Osteoblast (primary cell): ENCODE data around the gene NPIPA8. TPM values are rescaled to one million over a fixed set of nuclear protein-coding genes. Genes with fewer than 3 reads are reported as not detected.
"Not testable (repeated sequence)": the region's sequence is repeated elsewhere in the genome, so short reads cannot be mapped to it uniquely, and the experiment has no call there.

Experiments
- DNase-seq: peaks from one replicate; pipeline ENCODE4 v3.0.0; 2011; ENCODE audit warnings: low spot score, mixed read lengths; ENCODE audit not compliant: insufficient read length; ENCODE audit errors: missing footprints
- H2AFZ ChIP-seq: 2 replicates; pipeline ENCODE4 v1.6.0; 2011; ENCODE audit warnings: mild to moderate bottlenecking, low read length
- H3K27ac ChIP-seq: 2 replicates; pipeline ENCODE4 v1.5.1; 2011; ENCODE audit warnings: mild to moderate bottlenecking, low read depth, low read length, moderate library complexity
- H3K27me3 ChIP-seq: 2 replicates; pipeline ENCODE4 v1.6.0; 2012; ENCODE audit warnings: mild to moderate bottlenecking, control low read depth, inconsistent platforms, low read length, moderate library complexity; ENCODE audit not compliant: insufficient read depth
- H3K36me3 ChIP-seq: 2 replicates; pipeline ENCODE4 v1.5.1; 2011; ENCODE audit warnings: mild to moderate bottlenecking, low read length, control low read depth, moderate library complexity; ENCODE audit not compliant: insufficient read depth
- H3K4me1 ChIP-seq: 2 replicates; pipeline ENCODE4 v1.5.1; 2011; ENCODE audit warnings: mild to moderate bottlenecking, low read length, control low read depth, moderate library complexity; ENCODE audit not compliant: insufficient read depth
- H3K4me2 ChIP-seq: 2 replicates; pipeline ENCODE4 v1.6.0; 2011; ENCODE audit warnings: mild to moderate bottlenecking, low read length; ENCODE audit not compliant: insufficient read depth
- H3K4me3 ChIP-seq: fragments of 200-600 bp; sonication (generic); 3 replicates; pipeline ENCODE4 v1.5.1; 2012; ENCODE audit warnings: mild to moderate bottlenecking, low read length, inconsistent platforms; ENCODE audit not compliant: insufficient read depth
- H3K79me2 ChIP-seq: 2 replicates; pipeline ENCODE4 v1.6.0; 2012; ENCODE audit warnings: mild to moderate bottlenecking, low read length, control low read depth, inconsistent platforms; ENCODE audit not compliant: insufficient read depth
- H3K9me3 ChIP-seq: 2 replicates; pipeline ENCODE4 v1.5.1; 2011; ENCODE audit warnings: low read depth, low read length, control low read depth
- H4K20me1 ChIP-seq: 2 replicates; pipeline ENCODE4 v1.6.0; 2012; ENCODE audit warnings: mild to moderate bottlenecking, low read length, control low read depth; ENCODE audit not compliant: insufficient read depth
- total RNA-seq: library from RNA; depleted of rRNA; stranded (reverse); fragments of >200 nt; gene quantifications from 2 replicates; pipeline ENCODE4 v1.2.3, GENCODE V29; 2012

Gene NPIPA8
- not detected in 2 replicates for total RNA-seq

DNA sequence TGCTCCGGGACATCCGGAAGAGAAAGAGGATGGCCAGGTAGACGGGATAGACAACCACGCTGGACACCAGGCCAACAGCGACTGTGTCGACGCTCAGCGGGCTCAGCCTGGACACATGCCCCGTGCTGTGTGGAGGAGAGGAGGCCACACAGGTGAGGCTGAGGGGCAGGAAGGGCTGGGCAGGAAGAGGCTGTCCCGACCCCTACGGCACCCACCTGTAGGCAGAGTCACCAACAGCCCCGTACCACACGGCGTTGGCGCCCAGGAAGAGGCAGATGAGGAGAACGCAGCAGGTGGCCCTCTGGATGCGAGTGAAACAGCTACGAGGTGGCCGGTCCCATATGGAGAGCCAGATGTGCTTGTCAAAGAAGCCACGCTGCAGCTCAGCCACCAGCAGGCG lies at the start of gene NPIPA8:
Gene NPIPA8, minus strand, starts transcription at position 101 of the 400 bp plus-strand sequence. CDS start 4,074 bp downstream, outside the sequence.
- not testable (repeated sequence) for H3K4me2 ChIP-seq, H3K27ac ChIP-seq, H3K27me3 ChIP-seq, H4K20me1 ChIP-seq, H3K36me3 ChIP-seq, H3K4me1 ChIP-seq, H3K79me2 ChIP-seq, H2AFZ ChIP-seq, H3K9me3 ChIP-seq, DNase-seq, H3K4me3 ChIP-seq

DNA sequence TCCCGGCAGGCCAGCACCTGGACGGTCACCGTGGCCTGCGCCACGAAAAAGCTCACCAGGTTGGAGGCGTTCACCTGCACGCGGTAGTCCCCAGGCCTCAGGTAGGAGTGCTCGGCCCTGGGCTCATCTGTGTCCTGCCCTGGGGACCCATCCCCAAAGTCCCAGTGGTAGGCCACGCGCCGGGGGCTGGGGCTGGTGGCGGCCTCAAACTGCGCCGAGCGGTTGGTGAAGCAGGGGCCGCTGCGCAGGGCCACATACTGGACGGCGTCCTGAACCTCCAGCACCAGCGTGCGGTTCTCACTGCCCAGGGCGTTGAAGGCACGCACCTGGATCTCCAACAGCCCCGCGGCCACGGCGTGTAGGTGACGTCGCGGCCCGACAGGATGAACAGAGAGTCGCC lies 48.7 kb upstream of the NPIPA8 start:
- not testable (repeated sequence) for H3K4me2 ChIP-seq, H4K20me1 ChIP-seq, H3K9me3 ChIP-seq, DNase-seq, H3K27ac ChIP-seq, H3K4me1 ChIP-seq, H3K36me3 ChIP-seq, H3K27me3 ChIP-seq, H3K4me3 ChIP-seq, H3K79me2 ChIP-seq, H2AFZ ChIP-seq

DNA sequence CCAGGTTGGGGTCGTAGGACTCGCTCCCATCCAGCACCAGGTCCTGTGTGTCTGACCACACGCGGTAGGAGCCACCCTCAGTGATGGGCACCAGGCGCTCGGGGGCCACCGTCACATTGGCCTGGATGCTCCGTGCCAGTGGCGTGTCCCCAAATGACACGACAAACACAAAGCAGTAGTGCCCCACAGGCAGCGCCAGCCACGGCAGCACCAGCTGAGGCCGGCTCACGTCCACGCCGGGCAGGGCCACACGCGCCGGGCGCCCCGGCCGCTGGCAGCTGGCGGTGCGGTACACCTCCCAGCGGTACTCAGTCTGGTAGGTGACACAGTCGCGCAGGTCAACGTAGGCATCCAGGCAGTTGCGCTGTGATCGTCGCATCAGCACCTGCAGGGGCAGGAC lies 48.3 kb upstream of the NPIPA8 start:
- H3K27me3 ChIP-seq, H3K36me3 ChIP-seq, H3K4me3 ChIP-seq, H3K27ac ChIP-seq, DNase-seq, H4K20me1 ChIP-seq, H3K9me3 ChIP-seq, H3K79me2 ChIP-seq, H3K4me1 ChIP-seq, H2AFZ ChIP-seq, H3K4me2 ChIP-seq: not testable (repeated sequence)

DNA sequence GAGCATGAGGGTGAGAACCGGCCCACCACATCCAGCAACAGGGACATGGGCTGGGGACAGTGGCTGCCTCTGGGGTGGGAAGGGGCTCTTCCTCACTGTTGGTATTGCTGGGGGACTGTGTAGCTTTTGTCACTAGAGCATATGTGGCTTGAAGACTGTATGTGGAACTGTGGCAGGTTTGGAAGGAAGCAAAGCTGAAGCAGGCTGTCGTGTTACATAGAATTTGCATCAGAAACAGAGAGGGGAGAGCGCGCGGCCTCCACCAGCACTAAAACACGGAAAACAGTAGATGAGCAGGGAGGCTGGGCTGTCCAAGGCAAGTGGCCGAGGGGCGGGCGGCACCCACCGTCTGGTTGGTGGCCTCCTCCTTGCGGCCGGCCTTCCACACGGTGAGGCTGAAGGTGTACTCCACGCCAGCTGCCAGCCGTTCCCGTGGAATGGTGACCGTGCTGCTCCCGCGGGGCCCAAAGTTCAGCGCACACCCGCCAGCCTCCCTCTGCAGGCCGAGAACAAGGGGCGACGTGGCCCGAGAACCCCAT lies 47.6 kb upstream of the NPIPA8 start:
- H3K79me2 ChIP-seq, H3K4me1 ChIP-seq, H4K20me1 ChIP-seq, DNase-seq, H3K4me3 ChIP-seq, H3K27ac ChIP-seq, H3K4me2 ChIP-seq, H3K36me3 ChIP-seq, H3K27me3 ChIP-seq, H2AFZ ChIP-seq, H3K9me3 ChIP-seq: not testable (repeated sequence)

DNA sequence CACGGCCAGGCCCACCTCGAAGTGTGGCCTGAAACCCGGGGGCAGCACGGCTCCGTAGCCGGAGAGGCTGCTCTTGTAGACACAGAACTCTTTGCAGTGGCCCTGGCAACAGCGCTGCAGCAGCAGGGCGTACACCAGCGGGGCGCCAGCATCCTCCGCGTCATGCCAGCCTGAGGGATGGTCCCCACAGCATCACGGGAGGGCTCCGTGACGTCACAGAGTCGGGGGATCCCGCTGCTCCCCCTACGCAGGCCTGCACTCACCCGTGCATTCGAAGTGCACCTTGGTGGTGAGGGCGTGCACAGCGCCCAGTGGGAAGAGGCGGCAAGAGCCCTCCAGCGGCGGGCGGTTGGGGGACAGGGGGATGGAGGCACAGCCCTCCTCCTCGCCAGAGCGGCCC lies 46.2 kb upstream of the NPIPA8 start:
- not testable (repeated sequence) for H3K4me3 ChIP-seq, H3K4me2 ChIP-seq, H4K20me1 ChIP-seq, H3K27me3 ChIP-seq, H2AFZ ChIP-seq, H3K36me3 ChIP-seq, DNase-seq, H3K9me3 ChIP-seq, H3K4me1 ChIP-seq, H3K79me2 ChIP-seq, H3K27ac ChIP-seq

DNA sequence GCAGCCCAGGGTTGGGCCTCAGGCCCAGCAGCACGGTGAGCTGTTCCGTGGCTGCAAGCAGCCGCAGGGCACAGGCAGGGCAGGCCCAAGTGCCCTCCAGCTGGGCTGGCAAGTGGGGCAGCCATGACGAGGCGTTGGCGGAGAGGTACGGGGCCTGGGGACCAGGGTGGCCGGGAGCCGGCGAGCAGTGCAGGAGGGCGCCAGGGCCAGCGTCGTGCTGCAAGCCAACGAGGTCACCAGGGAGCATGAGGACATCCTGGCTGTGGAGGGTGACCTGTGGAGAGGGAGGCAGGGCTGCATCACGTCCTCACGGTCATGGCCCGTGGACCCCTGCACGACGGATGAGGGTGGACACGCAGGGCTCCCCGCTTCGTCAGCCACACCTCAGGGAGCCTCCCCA lies 11.2 kb upstream of the NPIPA8 start:
- not testable (repeated sequence) for H3K36me3 ChIP-seq, H3K27me3 ChIP-seq, H3K4me1 ChIP-seq, H3K79me2 ChIP-seq, DNase-seq, H3K4me2 ChIP-seq, H4K20me1 ChIP-seq, H3K9me3 ChIP-seq, H3K4me3 ChIP-seq, H3K27ac ChIP-seq, H2AFZ ChIP-seq

DNA sequence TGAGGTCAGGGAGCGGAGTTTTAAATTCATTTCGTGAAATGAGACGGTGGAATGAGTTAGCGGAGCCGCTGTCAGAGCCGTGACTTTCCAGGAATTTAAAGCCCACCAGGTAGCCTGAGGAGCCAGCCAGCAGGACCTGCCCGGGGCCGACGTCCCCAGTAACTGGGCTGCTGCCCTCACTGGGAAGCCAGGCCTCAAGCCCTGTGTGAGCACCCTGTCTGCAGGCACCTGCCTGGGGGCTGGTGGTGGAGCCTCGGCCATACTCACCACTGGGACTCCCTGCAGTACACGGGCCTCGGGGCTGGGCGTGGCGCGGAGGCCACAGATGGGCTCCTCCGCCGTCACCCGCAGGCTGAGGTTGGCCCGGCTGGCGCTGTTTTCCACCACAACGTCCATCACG lies 10.5 kb upstream of the NPIPA8 start:
- DNase-seq, H3K27me3 ChIP-seq, H3K4me3 ChIP-seq, H3K4me2 ChIP-seq, H2AFZ ChIP-seq, H3K36me3 ChIP-seq, H4K20me1 ChIP-seq, H3K9me3 ChIP-seq, H3K4me1 ChIP-seq, H3K27ac ChIP-seq, H3K79me2 ChIP-seq: not testable (repeated sequence)

DNA sequence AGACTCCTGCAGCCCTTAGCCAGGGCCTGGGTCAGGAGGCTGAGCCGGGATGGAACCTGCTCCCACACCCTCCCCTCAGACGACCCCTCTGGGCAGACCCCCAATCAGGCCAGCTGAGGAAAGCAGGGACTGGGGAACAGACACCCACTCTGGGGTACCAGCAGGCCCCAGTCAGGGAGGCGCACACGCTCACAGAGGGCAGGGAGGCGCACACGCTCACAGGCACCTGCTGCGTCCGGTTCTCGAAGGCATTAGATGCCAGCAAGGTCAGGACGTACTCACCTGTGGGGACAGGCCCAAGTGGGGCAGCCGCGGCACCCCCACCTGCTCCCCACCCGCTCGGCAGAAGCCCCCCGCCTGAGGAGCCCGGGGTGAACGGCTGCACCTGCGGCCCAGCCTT lies 8.1 kb upstream of the NPIPA8 start:
- H3K9me3 ChIP-seq, H3K4me2 ChIP-seq, H3K79me2 ChIP-seq, H3K4me1 ChIP-seq, H3K4me3 ChIP-seq, H3K27me3 ChIP-seq, H4K20me1 ChIP-seq, H2AFZ ChIP-seq, H3K36me3 ChIP-seq, H3K27ac ChIP-seq, DNase-seq: not testable (repeated sequence)

DNA sequence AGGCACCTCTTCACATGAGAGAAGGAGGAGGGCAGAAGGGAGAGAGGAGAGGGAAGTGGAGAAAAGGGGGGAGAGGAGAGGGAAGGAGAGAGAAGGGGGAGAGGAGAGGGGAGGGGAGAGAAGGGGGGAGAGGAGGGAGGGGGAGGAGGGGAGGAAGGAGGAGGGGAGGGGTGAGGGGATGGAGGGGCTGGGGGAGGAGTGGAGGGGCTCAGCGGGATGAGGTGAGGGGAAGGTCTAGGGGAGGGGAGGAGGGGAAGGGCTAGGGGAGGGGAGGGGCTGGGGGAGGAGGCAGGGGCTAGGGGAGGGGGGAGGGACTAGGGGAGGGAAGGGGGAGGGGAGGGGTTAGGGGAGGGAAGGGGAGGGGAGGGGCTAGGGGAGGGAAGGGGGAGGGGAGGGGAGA lies 5.5 kb upstream of the NPIPA8 start:
- not testable (repeated sequence) for H3K79me2 ChIP-seq, DNase-seq, H3K27ac ChIP-seq, H3K27me3 ChIP-seq, H3K36me3 ChIP-seq, H3K4me1 ChIP-seq, H3K9me3 ChIP-seq, H3K4me2 ChIP-seq, H2AFZ ChIP-seq, H4K20me1 ChIP-seq, H3K4me3 ChIP-seq
